CD4-positive, alpha-beta T cell (primary cell): Measurements from ENCODE around the gene CDHR5. TPM values are rescaled to one million over a fixed set of nuclear protein-coding genes. Genes with fewer than 3 reads are reported as not detected.

Experiments
- ATAC-seq: fragments of 200-7000 bp; cut with Tn5 transposase; one replicate; pipeline ENCODE4 v1.10.0; 2022; ENCODE audit warnings: mild to moderate bottlenecking; ENCODE audit not compliant: poor library complexity
- CTCF ChIA-PET: fragments of 350-600 bp; sonication (Branson Sonifier 250); formaldehyde crosslinking; loops from one replicate; lab custom pipeline; 2021; ENCODE audit warnings: antibody characterized with exemption, inconsistent platforms; lab: Charles Lee
- POLR2A ChIA-PET: fragments of 350-600 bp; sonication (Branson Sonifier 250); formaldehyde crosslinking; loops from one replicate; lab custom pipeline; 2021; ENCODE audit warnings: antibody characterized with exemption, inconsistent platforms; lab: Charles Lee
- DNase-seq, 14 experiments: peaks; one replicate each; pipeline ENCODE4 v3.0.0-alpha.2; 2013 to 2020; ENCODE audit warnings: mixed read lengths in 2 of 14
- H3K27ac ChIP-seq, 2 donors: one replicate each; pipeline versions ENCODE4 v1.5.1 to v1.7.0; 2013; ENCODE audit warnings: low read length in 2 of 2, low read depth in 1 of 2, mild to moderate bottlenecking in 1 of 2
- H3K27me3 ChIP-seq, 2 experiments: 1 replicate in 1 of 2; 2 replicates in 1 of 2; pipeline versions ENCODE4 v1.6.1 to v1.7.0; 2013; ENCODE audit warnings: low read length in 2 of 2, control low read depth in 1 of 2, mild to moderate bottlenecking in 1 of 2, moderate library complexity in 1 of 2; ENCODE audit not compliant: insufficient read depth in 2 of 2, control insufficient read depth in 1 of 2
- H3K36me3 ChIP-seq: one replicate; pipeline ENCODE4 v1.6.1; 2013; ENCODE audit warnings: low read length, control low read depth; ENCODE audit not compliant: insufficient read depth
- H3K4me1 ChIP-seq: one replicate; pipeline ENCODE4 v1.6.1; 2013; ENCODE audit warnings: low read length, control low read depth; ENCODE audit not compliant: insufficient read depth
- H3K4me3 ChIP-seq: one replicate; pipeline ENCODE4 v1.5.1; 2013; ENCODE audit warnings: mild to moderate bottlenecking, low read length, moderate library complexity
- H3K9me3 ChIP-seq, 2 experiments: 1 replicate in 1 of 2; 2 replicates in 1 of 2; pipeline versions ENCODE4 v1.6.1 to v1.7.0; 2013; ENCODE audit warnings: low read length in 2 of 2, mild to moderate bottlenecking in 2 of 2, control low read depth in 1 of 2, moderate library complexity in 1 of 2; ENCODE audit not compliant: control insufficient read depth in 1 of 2, insufficient read depth in 1 of 2
- H3K27ac Mint-ChIP-seq: one replicate; pipeline ENCODE4 v1.8.0; 2020; ENCODE audit warnings: mixed read lengths
- H3K27me3 Mint-ChIP-seq: one replicate; pipeline ENCODE4 v1.8.0; 2021; ENCODE audit warnings: mixed read lengths
- H3K36me3 Mint-ChIP-seq: one replicate; pipeline ENCODE4 v1.8.0; 2021; ENCODE audit warnings: low read depth, mixed read lengths
- H3K4me1 Mint-ChIP-seq: one replicate; pipeline ENCODE4 v1.8.0; 2021; ENCODE audit warnings: low read depth, mixed read lengths
- H3K4me3 Mint-ChIP-seq: one replicate; pipeline ENCODE4 v1.8.0; 2020; ENCODE audit warnings: mild to moderate bottlenecking, mixed read lengths
- H3K9me3 Mint-ChIP-seq: one replicate; pipeline ENCODE4 v1.8.0; 2020; ENCODE audit warnings: mixed read lengths
- intact Hi-C, 2 experiments: fragments of 100-400 bp; cut with DNase I in 1 of 2; cut with micrococcal nuclease in 1 of 2; formaldehyde crosslinking; loops; one replicate each; pipeline versions ENCODE4 v1.15.1 to v1.9.0; 2023 to 2025; cut with DNase I, micrococcal nuclease
- total RNA-seq, 174 experiments: library from RNA in 2 of 174; stranded (reverse) in 2 of 174; gene quantifications; one replicate each; pipeline ENCODE4 v1.2.3 and lab custom pipeline; 2021 to 2026
- TF ChIP-seq, protein P1 (sequence below): fragments of 200-600 bp; IDR thresholded peaks from one replicate; pipeline ENCODE4 v1.8.0; 2022; ENCODE audit warnings: antibody characterized with exemption, mild to moderate bottlenecking

The CDHR5 gene
- total RNA-seq, 2 experiments from 2014 or later = not detected

- Histone ChIP-seq H3K27ac (no peak overlapping the region), H3K4me3 (no peak overlapping the region), H3K4me1 (peaks cover 7% of the 10 kb centered on the region), H3K9me3 (no peaks in the 10 kb centered on the region), H3K27me3 (no peaks in the 10 kb centered on the region), H3K36me3 (peaks cover 82% of the 10 kb centered on the region)
- ChIA-PET POLR2A (no interaction called here), CTCF (no interaction called here)
- intact Hi-C loops = no loop called here
- DNase-seq (peak in 1 of 14 experiments; percentile 16), ATAC-seq (no peak)
- no peak overlapping the region for H3K4me3 Mint-ChIP-seq
- H3K9me3 Mint-ChIP-seq = no peaks in the 10 kb centered on the region
- TF ChIP-seq, protein P1, sequence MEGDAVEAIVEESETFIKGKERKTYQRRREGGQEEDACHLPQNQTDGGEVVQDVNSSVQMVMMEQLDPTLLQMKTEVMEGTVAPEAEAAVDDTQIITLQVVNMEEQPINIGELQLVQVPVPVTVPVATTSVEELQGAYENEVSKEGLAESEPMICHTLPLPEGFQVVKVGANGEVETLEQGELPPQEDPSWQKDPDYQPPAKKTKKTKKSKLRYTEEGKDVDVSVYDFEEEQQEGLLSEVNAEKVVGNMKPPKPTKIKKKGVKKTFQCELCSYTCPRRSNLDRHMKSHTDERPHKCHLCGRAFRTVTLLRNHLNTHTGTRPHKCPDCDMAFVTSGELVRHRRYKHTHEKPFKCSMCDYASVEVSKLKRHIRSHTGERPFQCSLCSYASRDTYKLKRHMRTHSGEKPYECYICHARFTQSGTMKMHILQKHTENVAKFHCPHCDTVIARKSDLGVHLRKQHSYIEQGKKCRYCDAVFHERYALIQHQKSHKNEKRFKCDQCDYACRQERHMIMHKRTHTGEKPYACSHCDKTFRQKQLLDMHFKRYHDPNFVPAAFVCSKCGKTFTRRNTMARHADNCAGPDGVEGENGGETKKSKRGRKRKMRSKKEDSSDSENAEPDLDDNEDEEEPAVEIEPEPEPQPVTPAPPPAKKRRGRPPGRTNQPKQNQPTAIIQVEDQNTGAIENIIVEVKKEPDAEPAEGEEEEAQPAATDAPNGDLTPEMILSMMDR = no peak
- H3K27ac Mint-ChIP-seq = no peak overlapping the region
- H3K4me1 Mint-ChIP-seq = no peaks in the 10 kb centered on the region
- no peaks in the 10 kb centered on the region for H3K27me3 Mint-ChIP-seq
- peaks cover 80% of the 10 kb centered on the region for H3K36me3 Mint-ChIP-seq
These were observed 26.6 kb downstream of the CDHR5 start for GRCh38 chr11:598005-598680.

DNA sequence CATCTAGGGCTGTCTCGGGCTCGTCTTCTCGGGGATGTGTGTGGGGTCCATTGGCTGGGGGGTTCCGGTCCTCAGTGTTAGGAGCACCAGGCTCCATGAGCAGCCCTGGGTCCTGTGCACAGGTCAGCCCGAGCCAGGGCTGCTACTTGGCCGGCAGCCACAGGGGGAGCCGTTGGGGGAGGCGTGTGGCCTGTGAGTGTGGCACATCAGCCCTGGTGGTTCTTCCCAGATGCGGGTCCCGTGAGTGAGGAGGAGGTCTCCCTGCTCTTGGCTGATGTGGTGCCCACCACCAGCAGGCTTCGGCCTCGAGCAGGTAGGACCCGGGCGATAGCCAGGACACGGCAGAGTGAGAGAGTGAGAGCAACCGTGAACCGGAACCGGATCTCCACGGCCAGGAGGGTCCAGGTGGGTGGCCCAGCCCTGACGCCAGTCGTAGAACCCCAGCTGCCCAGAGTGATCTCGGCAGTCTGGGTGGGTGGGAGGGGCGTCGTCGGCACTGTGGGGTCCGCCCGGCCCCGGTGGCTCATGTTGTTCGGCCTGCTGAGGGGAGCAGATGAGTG, 27.5 kb downstream of the CDHR5 start:
- ATAC-seq (no peak), DNase-seq (peak in 1 of 14 experiments; percentile 29)
- no peak overlapping the region for H3K4me3 ChIP-seq
- Mint-ChIP-seq H3K4me3 (no peak overlapping the region), H3K36me3 (peaks cover 84% of the 10 kb centered on the region), H3K4me1 (no peaks in the 10 kb centered on the region), H3K27ac (peak overlapping the region; percentile 31), H3K9me3 (no peaks in the 10 kb centered on the region), H3K27me3 (no peaks in the 10 kb centered on the region)
- intact Hi-C loops = no loop called here
- POLR2A ChIA-PET = no interaction called here
- peaks cover 7% of the 10 kb centered on the region for H3K4me1 ChIP-seq
- TF ChIP-seq, protein P1 = no peak
- no peaks in the 10 kb centered on the region for H3K27me3 ChIP-seq
- no peaks in the 10 kb centered on the region for H3K9me3 ChIP-seq
- peaks cover 87% of the 10 kb centered on the region for H3K36me3 ChIP-seq
- CTCF ChIA-PET = no interaction called here
- no peak overlapping the region for H3K27ac ChIP-seq

DNA sequence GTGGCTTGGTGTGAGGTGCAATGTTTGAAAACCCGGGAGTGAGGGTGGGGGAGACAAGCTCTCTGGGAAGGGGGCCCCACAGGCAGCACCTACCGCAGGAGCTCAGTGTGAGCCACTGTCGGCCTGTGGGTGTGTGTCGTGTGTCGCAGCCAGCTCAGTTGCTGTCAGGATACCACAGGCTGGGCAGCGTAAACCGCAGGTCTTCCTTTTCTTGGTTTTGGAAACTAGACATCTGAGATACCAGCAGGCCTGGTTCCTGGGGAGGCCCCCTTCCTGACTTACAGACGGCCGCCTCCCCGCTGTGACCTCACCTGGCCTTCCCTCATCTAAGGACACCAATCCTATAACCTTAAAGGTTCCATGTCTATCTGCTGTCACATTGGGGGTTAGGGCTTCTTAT, 28.4 kb downstream of the CDHR5 start:
- H3K27me3 Mint-ChIP-seq = no peaks in the 10 kb centered on the region
- H3K36me3 Mint-ChIP-seq = peaks cover 82% of the 10 kb centered on the region
- no peaks in the 10 kb centered on the region for H3K4me1 Mint-ChIP-seq
- H3K36me3 ChIP-seq = peaks cover 83% of the 10 kb centered on the region
- H3K27me3 ChIP-seq = no peaks in the 10 kb centered on the region
- no peaks in the 10 kb centered on the region for H3K9me3 ChIP-seq
- ATAC-seq = no peak
- ChIA-PET POLR2A (interaction anchor here (1.3 kb wide), 1 partner anchor 18 kb away, joined by 3 read pairs; no protein-coding TSS in a partner anchor), CTCF (no interaction called here)
- no peak overlapping the region for H3K27ac ChIP-seq
- peaks cover 7% of the 10 kb centered on the region for H3K4me1 ChIP-seq
- intact Hi-C loops = no loop called here
- no peak overlapping the region for H3K4me3 ChIP-seq
- TF ChIP-seq, protein P1 = no peak
- H3K27ac Mint-ChIP-seq = peak overlapping the region; percentile 31
- H3K9me3 Mint-ChIP-seq = no peaks in the 10 kb centered on the region
- no peak overlapping the region for H3K4me3 Mint-ChIP-seq
- peak in 1 of 14 experiments; percentile 48 for DNase-seq
